NCI-H748 (cell line): ENCODE data around the gene SERPINH1.
A peak's percentile ranks its signal among the peaks of the same experiment; 100 is the strongest.

Source experiments
- DNase-seq: peaks from one replicate; lab custom pipeline; 2025; ENCODE audit not compliant: unreplicated experiment; lab: John Stamatoyannopoulos, UW

SERPINH1 gene

GRCh38 chr11:75562048-75562835 is at the start of gene SERPINH1:
Gene SERPINH1, plus strand, starts transcription at chr11:75562253. Its CDS starts 4,097 bp downstream, at chr11:75566350.
- peak; percentile 87 for DNase-seq

GRCh38 chr11:75513250-75513649 is 48.8 kb upstream of the SERPINH1 start:
- no peak for DNase-seq

GRCh38 chr11:75514596-75514995 is 47.5 kb upstream of the SERPINH1 start:
- no peak for DNase-seq

- DNase-seq = no peak
Measured at GRCh38 chr11:75516140-75516539, 45.9 kb upstream of the SERPINH1 start.

GRCh38 chr11:75516886-75517285 is 45.2 kb upstream of the SERPINH1 start:
- no peak for DNase-seq

GRCh38 chr11:75518204-75518549 is 43.9 kb upstream of the SERPINH1 start:
- DNase-seq = no peak

- no peak for DNase-seq
Measured at GRCh38 chr11:75518771-75519653, 43.0 kb upstream of the SERPINH1 start.

- DNase-seq = no peak
Measured at GRCh38 chr11:75520688-75521087, 41.4 kb upstream of the SERPINH1 start.

- no peak for DNase-seq
Measured at GRCh38 chr11:75522286-75523044, 39.6 kb upstream of the SERPINH1 start.

GRCh38 chr11:75523189-75523588 is 38.9 kb upstream of the SERPINH1 start:
- DNase-seq = no peak

GRCh38 chr11:75523811-75524664 is 38.0 kb upstream of the SERPINH1 start:
- no peak for DNase-seq

GRCh38 chr11:75524665-75525432 is 37.2 kb upstream of the SERPINH1 start:
- peak; percentile 50 for DNase-seq

GRCh38 chr11:75525433-75526191 is 36.4 kb upstream of the SERPINH1 start, which contains the start of gene GDPD5:
Gene GDPD5, minus strand, starts transcription at chr11:75525941. Its CDS starts 48,206 bp downstream, at chr11:75477735.
- peak; percentile 90 for DNase-seq

GRCh38 chr11:75526192-75526541 is 35.9 kb upstream of the SERPINH1 start:
- peak; percentile 53 for DNase-seq

- DNase-seq = no peak
Measured at GRCh38 chr11:75527130-75527529, 34.9 kb upstream of the SERPINH1 start.

GRCh38 chr11:75527938-75528735 is 33.9 kb upstream of the SERPINH1 start:
- DNase-seq = no peak

GRCh38 chr11:75530577-75530976 is 31.5 kb upstream of the SERPINH1 start:
- no peak for DNase-seq

GRCh38 chr11:75531325-75531724 is 30.7 kb upstream of the SERPINH1 start:
- DNase-seq = no peak
